Measurements from ENCODE around the gene CTSS. TPM values are rescaled to one million over a fixed set of nuclear protein-coding genes. Genes with fewer than 3 reads are reported as not detected.
"Not testable (repeated sequence)": the region's sequence is repeated elsewhere in the genome, so short reads cannot be mapped to it uniquely, and the experiment has no call there.

CTSS gene
- polyA plus RNA-seq, 1 experiment, result 1.1 TPM

GRCh38 chr1:150799089-150799488, 33.5 kb upstream of the CTSS start:
- DNase-seq (ENCODE audit: low read depth), result no peak
- H3K36me3 ChIP-seq (ENCODE audit: control insufficient read depth, insufficient read depth, low read length), result peaks cover 6% of the 10 kb centered on the region
- H3K4me3 ChIP-seq (ENCODE audit: low read depth, low read length), result no peak overlapping the region
- CTCF ChIA-PET, result interaction anchor here (1.1 to 1.2 kb wide), 3 partner anchors 85 to 543 kb away, joined by 3 read pairs; no protein-coding TSS in a partner anchor
- H3K27me3 ChIP-seq (ENCODE audit: control insufficient read depth, insufficient read depth, low read length), result no peaks in the 10 kb centered on the region
- POLR2A ChIA-PET, result no interaction called here
- no peak for TF ChIP-seq CTCF (IDR thresholded peaks at IDR 0.05; ENCODE audit: insufficient read depth, low read depth, low read length)

GRCh38 chr1:150798525-150798924, 32.9 kb upstream of the CTSS start:
- CTCF ChIA-PET, result interaction anchor here (0.6 to 1.2 kb wide), 4 partner anchors 15 to 542 kb away, joined by 3 read pairs; no protein-coding TSS in a partner anchor
- POLR2A ChIA-PET, result no interaction called here

GRCh38 chr1:150796374-150796773, 30.8 kb upstream of the CTSS start:
- Histone ChIP-seq H3K4me3 (ENCODE audit: low read depth, low read length) (no peak overlapping the region), H3K27me3 (ENCODE audit: control insufficient read depth, insufficient read depth, low read length) (no peaks in the 10 kb centered on the region), H3K36me3 (ENCODE audit: control insufficient read depth, insufficient read depth, low read length) (peaks cover 6% of the 10 kb centered on the region)
- TF ChIP-seq CTCF (IDR thresholded peaks at IDR 0.05; ENCODE audit: insufficient read depth, low read depth, low read length), result no peak
- POLR2A ChIA-PET, result no interaction called here
- no peak for DNase-seq (ENCODE audit: low read depth)
- CTCF ChIA-PET, result interaction anchor here (1.9 kb wide), 1 partner anchor 12 kb away, joined by 11 read pairs; the partner anchor contains the start of gene CTSK

More at GRCh38 chr1:150798525-150798924, 32.9 kb upstream of the CTSS start:
- peaks cover 6% of the 10 kb centered on the region for H3K36me3 ChIP-seq (ENCODE audit: control insufficient read depth, insufficient read depth, low read length)
- H3K4me3 ChIP-seq (ENCODE audit: low read depth, low read length), result no peak overlapping the region
- TF ChIP-seq CTCF (IDR thresholded peaks at IDR 0.05; ENCODE audit: insufficient read depth, low read depth, low read length), result no peak
- no peaks in the 10 kb centered on the region for H3K27me3 ChIP-seq (ENCODE audit: control insufficient read depth, insufficient read depth, low read length)
- no peak for DNase-seq (ENCODE audit: low read depth)

GRCh38 chr1:150793778-150794177, 28.2 kb upstream of the CTSS start:
- H3K27me3 ChIP-seq (ENCODE audit: control insufficient read depth, insufficient read depth, low read length); DNase-seq (ENCODE audit: low read depth); H3K36me3 ChIP-seq (ENCODE audit: control insufficient read depth, insufficient read depth, low read length); H3K4me3 ChIP-seq (ENCODE audit: low read depth, low read length); POLR2A ChIA-PET: not testable (repeated sequence)
- CTCF ChIA-PET, result interaction anchor here (0.6 kb wide), 1 partner anchor 25 kb away, joined by 3 read pairs; no protein-coding TSS in a partner anchor

GRCh38 chr1:150793221-150793620, 27.6 kb upstream of the CTSS start:
- POLR2A ChIA-PET, result no interaction called here

More at GRCh38 chr1:150793221-150793620, 27.6 kb upstream of the CTSS start:
- Histone ChIP-seq H3K36me3 (ENCODE audit: control insufficient read depth, insufficient read depth, low read length) (peaks cover 6% of the 10 kb centered on the region), H3K27me3 (ENCODE audit: control insufficient read depth, insufficient read depth, low read length) (no peaks in the 10 kb centered on the region), H3K4me3 (ENCODE audit: low read depth, low read length) (no peak overlapping the region)
- CTCF ChIA-PET, result interaction anchor here (0.6 kb wide), 1 partner anchor 26 kb away, joined by 3 read pairs; no protein-coding TSS in a partner anchor
- no peak for DNase-seq (ENCODE audit: low read depth)
- no peak for TF ChIP-seq CTCF (IDR thresholded peaks at IDR 0.05; ENCODE audit: insufficient read depth, low read depth, low read length)
